Tibial nerve (tissue), 4 donors: Measurements from ENCODE around the gene LGALS4. TPM values are rescaled to one million over a fixed set of nuclear protein-coding genes. Genes with fewer than 3 reads are reported as not detected.
"Not testable (repeated sequence)": the region's sequence is repeated elsewhere in the genome, so short reads cannot be mapped to it uniquely, and the experiment has no call there.

Experiments
- DNase-seq, 2 donors: peaks; one replicate each; pipeline ENCODE4 v3.0.0-alpha.2; 2019; ENCODE audit warnings: low spot score in 2 of 2
- H3K27ac ChIP-seq, 4 donors: fragments of 200-600 bp; sonication (generic) in 3 of 4; one replicate each; pipeline ENCODE4 v1.5.1; 2017 to 2019; ENCODE audit warnings: mild to moderate bottlenecking in 1 of 4
- H3K27me3 ChIP-seq, 2 donors: fragments of 200-600 bp; sonication (generic) in 1 of 2; one replicate each; pipeline versions ENCODE4 v1.5.1 to v1.6.0; 2017 to 2019
- H3K36me3 ChIP-seq, 3 donors: fragments of 200-600 bp; sonication (generic); one replicate each; pipeline ENCODE4 v1.5.1; 2018 to 2019
- H3K4me1 ChIP-seq, 4 donors: fragments of 200-600 bp; sonication (generic) in 3 of 4; one replicate each; pipeline ENCODE4 v1.5.1; 2017 to 2019
- H3K4me3 ChIP-seq, 4 donors: fragments of 200-600 bp; sonication (generic) in 3 of 4; one replicate each; pipeline ENCODE4 v1.5.1; 2017 to 2019; ENCODE audit warnings: mild to moderate bottlenecking in 1 of 4, moderate library complexity in 1 of 4
- H3K9me3 ChIP-seq, 4 donors: fragments of 200-600 bp; sonication (generic) in 3 of 4; one replicate each; pipeline ENCODE4 v1.5.1; 2017 to 2019
- CTCF ChIP-seq, 5 experiments: fragments of 200-600 bp in 3 of 5; fragments of 450-650 bp in 2 of 5; sonication (generic) in 3 of 5; IDR thresholded peaks; one replicate each; pipeline ENCODE4 v1.5.1; 2016 to 2019; ENCODE audit warnings: antibody characterized with exemption in 5 of 5, mild to moderate bottlenecking in 3 of 5, moderate library complexity in 2 of 5
- EP300 ChIP-seq, 2 donors: sonication (generic); formaldehyde crosslinking; IDR thresholded peaks; one replicate each; pipeline ENCODE4 v1.6.1; 2017; ENCODE audit warnings: antibody characterized with exemption in 2 of 2, mild to moderate bottlenecking in 1 of 2
- POLR2A ChIP-seq, 2 donors: fragments of 450-650 bp; IDR thresholded peaks; one replicate each; pipeline ENCODE4 v1.6.1; 2017; ENCODE audit warnings: antibody characterized with exemption in 2 of 2, mild to moderate bottlenecking in 2 of 2, moderate library complexity in 2 of 2
- whole genome bisulfite sequencing, 2 donors: methylation state at CpG; one replicate each; pipeline ENCODE4 v1.1.5; 2018; 5-methylcytosine and 5-hydroxymethylcytosine counted together
- total RNA-seq, 4 donors: library from RNA; depleted of rRNA; stranded (reverse); fragments of >200 nt; gene quantifications; one replicate each; pipeline ENCODE4 v1.1.0, GENCODE V29; 2016

Gene LGALS4
- total RNA-seq, 4 donors from 2014 or later, result 0.20 to 2.1 (median 0.63) TPM; not detected in 1

GRCh38 chr19:38819231-38819920 is 6.6 kb upstream of the LGALS4 start:
- no peak for DNase-seq
- no peak overlapping the region for H3K4me3 ChIP-seq
- H3K4me1 ChIP-seq, result no peaks in the 10 kb centered on the region
- WGBS, 2 donors, result 84 to 85% methylated on average over 13 of the region's 13 CpGs
- H3K36me3 ChIP-seq, result peaks cover 0 to 85% (median 22%) of the 10 kb centered on the region in 3 donors
- peak overlapping the region in 1 of 4 donors; percentile 59 for H3K27ac ChIP-seq
- H3K9me3 ChIP-seq, result no peaks in the 10 kb centered on the region
- no peaks in the 10 kb centered on the region for H3K27me3 ChIP-seq
- TF ChIP-seq CTCF (IDR thresholded peaks at IDR 0.05), result no peak

GRCh38 chr19:38817081-38817480 is 4.3 kb upstream of the LGALS4 start:
- TF ChIP-seq CTCF (IDR thresholded peaks at IDR 0.05), result no peak
- TF ChIP-seq EP300 (IDR thresholded peaks at IDR 0.05), result no peak
- no peak for TF ChIP-seq POLR2A (IDR thresholded peaks at IDR 0.05)
- H3K27ac ChIP-seq, result no peak overlapping the region
- peaks cover 0 to 78% (median 22%) of the 10 kb centered on the region in 3 donors for H3K36me3 ChIP-seq

GRCh38 chr19:38816131-38816750 is 3.5 kb upstream of the LGALS4 start:
- no peak for DNase-seq

More at GRCh38 chr19:38817081-38817480, 4.3 kb upstream of the LGALS4 start:
- no peaks in the 10 kb centered on the region for H3K9me3 ChIP-seq
- no peaks in the 10 kb centered on the region for H3K4me1 ChIP-seq
- no peaks in the 10 kb centered on the region for H3K27me3 ChIP-seq
- no peak overlapping the region for H3K4me3 ChIP-seq
- DNase-seq, result no peak
- WGBS, 2 donors, result 93 to 95% methylated on average over 7 to 15 of the region's 15 CpGs

GRCh38 chr19:38815059-38816001 is 2.6 kb upstream of the LGALS4 start:
- no peak for TF ChIP-seq CTCF (IDR thresholded peaks at IDR 0.05)
- no peak for TF ChIP-seq EP300 (IDR thresholded peaks at IDR 0.05)
- no peak for TF ChIP-seq POLR2A (IDR thresholded peaks at IDR 0.05)
- no peak overlapping the region for H3K4me3 ChIP-seq
- DNase-seq, result no peak
- 88 to 91% methylated on average over 34 of the region's 34 CpGs for whole genome bisulfite sequencing, 2 donors
- H3K27me3 ChIP-seq, result no peaks in the 10 kb centered on the region
- H3K27ac ChIP-seq, result peak overlapping the region in 1 of 4 donors; percentile 56
- H3K36me3 ChIP-seq, result peaks cover 0 to 62% (median 22%) of the 10 kb centered on the region in 3 donors
- no peaks in the 10 kb centered on the region for H3K4me1 ChIP-seq
- H3K9me3 ChIP-seq, result no peaks in the 10 kb centered on the region

More at GRCh38 chr19:38816131-38816750, 3.5 kb upstream of the LGALS4 start:
- Histone ChIP-seq H3K4me3 (no peak overlapping the region), H3K9me3 (no peaks in the 10 kb centered on the region), H3K36me3 (peaks cover 0 to 69% (median 22%) of the 10 kb centered on the region in 3 donors), H3K27me3 (no peaks in the 10 kb centered on the region), H3K27ac (peak overlapping the region in 1 of 4 donors; percentile 19), H3K4me1 (no peaks in the 10 kb centered on the region)
- no peak for TF ChIP-seq CTCF (IDR thresholded peaks at IDR 0.05)
- 87 to 93% methylated on average over 8 to 18 of the region's 18 CpGs for WGBS, 2 donors

GRCh38 chr19:38813932-38814331 is 1.2 kb upstream of the LGALS4 start:
- peak overlapping the region in 1 of 4 donors; percentile 64 for H3K27ac ChIP-seq
- H3K4me1 ChIP-seq, H3K9me3 ChIP-seq, H3K4me3 ChIP-seq, DNase-seq, H3K27me3 ChIP-seq: not testable (repeated sequence)
- 76 to 88% methylated on average over 2 of the region's 2 CpGs for WGBS, 2 donors
- peaks cover 0 to 54% (median 22%) of the 10 kb centered on the region in 3 donors for H3K36me3 ChIP-seq
